GM12878 (cell line): Measurements from ENCODE around the gene AHR.

Experiments used
- RAD21 ChIP-seq: IDR thresholded peaks from 2 replicates; pipeline ENCODE4 v1.6.1; 2011; ENCODE audit warnings: mild to moderate bottlenecking, low read depth, low read length, moderate library complexity; ENCODE audit not compliant: insufficient read depth
- SIN3A ChIP-seq: IDR thresholded peaks from 2 replicates; pipeline ENCODE4 v1.6.1; 2012; ENCODE audit warnings: low read depth, low read length, improper control_type of control experiment
- ZNF384 ChIP-seq: IDR thresholded peaks from 2 replicates; pipeline ENCODE4 v1.6.1; 2012; ENCODE audit warnings: low read depth, mild to moderate bottlenecking, low read length, improper control_type of control experiment, borderline replicate concordance
- TF ChIP-seq, protein P1 (sequence below): IDR thresholded peaks from 2 replicates; pipeline ENCODE4 v1.6.1; 2011; ENCODE audit warnings: low read depth, low read length, improper control_type of control experiment, borderline replicate concordance

DNA sequence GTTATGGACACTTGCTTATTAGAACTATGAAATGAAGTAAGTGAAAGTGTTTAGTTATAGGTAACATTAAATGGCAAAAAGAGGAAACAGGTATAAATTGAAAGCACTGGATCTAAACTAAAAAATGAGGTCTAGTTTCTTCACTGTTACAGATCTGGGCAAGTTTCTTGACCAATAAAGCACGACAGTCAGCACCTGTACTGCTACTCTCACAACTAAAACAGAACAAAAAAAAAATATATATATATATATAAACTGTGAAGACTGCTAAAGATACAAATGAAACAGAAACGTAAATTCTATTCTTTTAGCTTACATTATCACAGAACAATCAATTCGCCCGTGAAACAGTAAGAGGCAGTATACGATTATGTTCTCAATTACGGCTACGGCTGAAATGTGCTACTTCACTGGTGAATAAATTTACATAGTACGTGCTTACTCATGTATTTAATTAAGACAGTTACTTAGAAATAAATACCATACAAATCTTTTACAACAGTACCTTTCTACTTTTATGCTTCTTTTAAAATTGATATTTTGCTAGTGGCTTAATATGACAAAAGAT, 4.2 kb downstream of the AHR start:
- TF ChIP-seq, protein P1, sequence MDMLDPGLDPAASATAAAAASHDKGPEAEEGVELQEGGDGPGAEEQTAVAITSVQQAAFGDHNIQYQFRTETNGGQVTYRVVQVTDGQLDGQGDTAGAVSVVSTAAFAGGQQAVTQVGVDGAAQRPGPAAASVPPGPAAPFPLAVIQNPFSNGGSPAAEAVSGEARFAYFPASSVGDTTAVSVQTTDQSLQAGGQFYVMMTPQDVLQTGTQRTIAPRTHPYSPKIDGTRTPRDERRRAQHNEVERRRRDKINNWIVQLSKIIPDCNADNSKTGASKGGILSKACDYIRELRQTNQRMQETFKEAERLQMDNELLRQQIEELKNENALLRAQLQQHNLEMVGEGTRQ, result no peak
- peak; percentile 81 for TF ChIP-seq RAD21
- no peak for TF ChIP-seq SIN3A
- TF ChIP-seq ZNF384, result no peak
